ENCODE data around the gene FBL. TPM values are rescaled to one million over a fixed set of nuclear protein-coding genes. Genes with fewer than 3 reads are reported as not detected.

Gene FBL
- total RNA-seq, 1 donor from 2014 or later: 135 TPM

DNA sequence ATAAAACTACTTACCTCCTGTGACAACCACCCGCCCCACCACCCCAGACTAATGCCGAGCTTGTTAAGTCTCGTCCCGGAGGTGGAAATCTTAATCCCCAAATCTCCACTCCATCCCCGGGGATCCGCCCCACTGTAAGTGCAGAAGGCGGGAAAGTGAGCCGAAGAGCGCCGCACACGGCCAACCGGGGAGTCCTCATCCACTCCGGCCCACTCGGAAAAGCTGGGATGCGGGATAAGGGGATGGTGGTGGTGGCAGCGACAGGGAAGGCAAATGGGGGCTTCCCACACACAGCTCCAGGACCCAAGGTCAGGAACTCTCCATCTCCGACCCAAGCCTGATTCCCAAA is 621 bp downstream of the FBL start:
- H3K4me3 Mint-ChIP-seq (ENCODE audit: unreplicated experiment): peak overlapping the region; percentile 98
- H4K20me1 ChIP-seq (ENCODE audit: insufficient read depth, low read length): peaks cover 46% of the 10 kb centered on the region
- H3K27me3 ChIP-seq (ENCODE audit: insufficient read depth, low read length): no peaks in the 10 kb centered on the region
- peaks cover 55% of the 10 kb centered on the region for H3K79me2 ChIP-seq (ENCODE audit: insufficient read depth, low read length)
- peak overlapping the region; percentile 54 for H3K27ac Mint-ChIP-seq (ENCODE audit: unreplicated experiment)
- peaks cover 40% of the 10 kb centered on the region for H3K4me1 Mint-ChIP-seq (ENCODE audit: low read depth, unreplicated experiment)
- peaks cover 25% of the 10 kb centered on the region for H3K4me1 ChIP-seq (ENCODE audit: insufficient read depth, low read length)
- H2AFZ ChIP-seq (ENCODE audit: low read depth, low read length): peak overlapping the region; percentile 90
- H3K27me3 Mint-ChIP-seq (ENCODE audit: low read depth, unreplicated experiment): no peaks in the 10 kb centered on the region
- H3K9me3 Mint-ChIP-seq (ENCODE audit: unreplicated experiment): peaks cover 2% of the 10 kb centered on the region
- no peaks in the 10 kb centered on the region for H3K36me3 ChIP-seq (ENCODE audit: insufficient read depth, low read length)
- peak overlapping the region; percentile 69 for H3K27ac ChIP-seq (ENCODE audit: low read depth, low read length)
- H3K36me3 Mint-ChIP-seq (ENCODE audit: low read depth, unreplicated experiment): no peaks in the 10 kb centered on the region
- peak overlapping the region; percentile 87 for H3K4me2 ChIP-seq (ENCODE audit: low read length)
- FAIRE-seq (no peak), DNase-seq (ENCODE audit: low read depth) (no peak)
- peak overlapping the region; percentile 96 for H3K9ac ChIP-seq (ENCODE audit: low read length)
- peak overlapping the region; percentile 96 for H3K4me3 ChIP-seq (ENCODE audit: insufficient read depth, low read depth, low read length)
- no peaks in the 10 kb centered on the region for H3K9me3 ChIP-seq (ENCODE audit: insufficient read depth, low read depth, low read length)
- TF ChIP-seq, protein P1, sequence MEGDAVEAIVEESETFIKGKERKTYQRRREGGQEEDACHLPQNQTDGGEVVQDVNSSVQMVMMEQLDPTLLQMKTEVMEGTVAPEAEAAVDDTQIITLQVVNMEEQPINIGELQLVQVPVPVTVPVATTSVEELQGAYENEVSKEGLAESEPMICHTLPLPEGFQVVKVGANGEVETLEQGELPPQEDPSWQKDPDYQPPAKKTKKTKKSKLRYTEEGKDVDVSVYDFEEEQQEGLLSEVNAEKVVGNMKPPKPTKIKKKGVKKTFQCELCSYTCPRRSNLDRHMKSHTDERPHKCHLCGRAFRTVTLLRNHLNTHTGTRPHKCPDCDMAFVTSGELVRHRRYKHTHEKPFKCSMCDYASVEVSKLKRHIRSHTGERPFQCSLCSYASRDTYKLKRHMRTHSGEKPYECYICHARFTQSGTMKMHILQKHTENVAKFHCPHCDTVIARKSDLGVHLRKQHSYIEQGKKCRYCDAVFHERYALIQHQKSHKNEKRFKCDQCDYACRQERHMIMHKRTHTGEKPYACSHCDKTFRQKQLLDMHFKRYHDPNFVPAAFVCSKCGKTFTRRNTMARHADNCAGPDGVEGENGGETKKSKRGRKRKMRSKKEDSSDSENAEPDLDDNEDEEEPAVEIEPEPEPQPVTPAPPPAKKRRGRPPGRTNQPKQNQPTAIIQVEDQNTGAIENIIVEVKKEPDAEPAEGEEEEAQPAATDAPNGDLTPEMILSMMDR (IDR thresholded peaks at IDR 0.05; ENCODE audit: insufficient read depth, low read depth, low read length): no peak
- TF ChIP-seq EZH2 (IDR thresholded peaks at IDR 0.05; ENCODE audit: insufficient read depth, low read length): no peak

DNA sequence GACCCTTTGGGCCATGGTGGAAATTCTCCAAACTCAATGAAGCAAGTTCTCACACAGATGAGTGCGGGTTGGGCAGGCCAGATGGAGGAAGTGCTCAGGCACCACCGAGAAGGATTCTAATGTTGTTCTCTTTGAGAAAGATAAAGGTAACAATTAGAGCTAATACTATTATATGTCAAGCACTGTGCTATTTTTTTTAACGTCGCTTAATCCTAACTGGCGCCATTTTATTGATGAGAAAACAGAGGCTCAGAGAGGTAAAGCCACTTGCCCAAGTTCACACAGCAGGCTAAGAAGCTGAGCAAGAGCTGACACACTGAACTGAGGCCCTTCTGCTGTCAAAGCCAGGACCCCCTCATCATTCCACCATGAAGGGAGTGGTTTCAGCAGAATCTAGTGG is 1.0 kb downstream of the FBL start:
- H3K9me3 Mint-ChIP-seq (ENCODE audit: unreplicated experiment): peaks cover 2% of the 10 kb centered on the region
- Histone ChIP-seq H2AFZ (ENCODE audit: low read depth, low read length) (no peak overlapping the region), H3K4me1 (ENCODE audit: insufficient read depth, low read length) (peaks cover 25% of the 10 kb centered on the region), H3K79me2 (ENCODE audit: insufficient read depth, low read length) (peaks cover 59% of the 10 kb centered on the region), H3K4me3 (ENCODE audit: insufficient read depth, low read depth, low read length) (peak overlapping the region; percentile 96), H3K4me2 (ENCODE audit: low read length) (peak overlapping the region; percentile 87), H4K20me1 (ENCODE audit: insufficient read depth, low read length) (peaks cover 46% of the 10 kb centered on the region), H3K9ac (ENCODE audit: low read length) (peak overlapping the region; percentile 96), H3K27ac (ENCODE audit: low read depth, low read length) (peak overlapping the region; percentile 69), H3K36me3 (ENCODE audit: insufficient read depth, low read length) (no peaks in the 10 kb centered on the region), H3K27me3 (ENCODE audit: insufficient read depth, low read length) (no peaks in the 10 kb centered on the region), H3K9me3 (ENCODE audit: insufficient read depth, low read depth, low read length) (no peaks in the 10 kb centered on the region)
- DNase-seq (ENCODE audit: low read depth) (no peak), FAIRE-seq (no peak)
- H3K27ac Mint-ChIP-seq (ENCODE audit: unreplicated experiment): peak overlapping the region; percentile 18
- no peaks in the 10 kb centered on the region for H3K27me3 Mint-ChIP-seq (ENCODE audit: low read depth, unreplicated experiment)
- peaks cover 40% of the 10 kb centered on the region for H3K4me1 Mint-ChIP-seq (ENCODE audit: low read depth, unreplicated experiment)
- no peaks in the 10 kb centered on the region for H3K36me3 Mint-ChIP-seq (ENCODE audit: low read depth, unreplicated experiment)
- peak overlapping the region; percentile 98 for H3K4me3 Mint-ChIP-seq (ENCODE audit: unreplicated experiment)
- no peak for TF ChIP-seq EZH2 (IDR thresholded peaks at IDR 0.05; ENCODE audit: insufficient read depth, low read length)
- TF ChIP-seq, protein P1 (IDR thresholded peaks at IDR 0.05; ENCODE audit: insufficient read depth, low read depth, low read length): no peak

DNA sequence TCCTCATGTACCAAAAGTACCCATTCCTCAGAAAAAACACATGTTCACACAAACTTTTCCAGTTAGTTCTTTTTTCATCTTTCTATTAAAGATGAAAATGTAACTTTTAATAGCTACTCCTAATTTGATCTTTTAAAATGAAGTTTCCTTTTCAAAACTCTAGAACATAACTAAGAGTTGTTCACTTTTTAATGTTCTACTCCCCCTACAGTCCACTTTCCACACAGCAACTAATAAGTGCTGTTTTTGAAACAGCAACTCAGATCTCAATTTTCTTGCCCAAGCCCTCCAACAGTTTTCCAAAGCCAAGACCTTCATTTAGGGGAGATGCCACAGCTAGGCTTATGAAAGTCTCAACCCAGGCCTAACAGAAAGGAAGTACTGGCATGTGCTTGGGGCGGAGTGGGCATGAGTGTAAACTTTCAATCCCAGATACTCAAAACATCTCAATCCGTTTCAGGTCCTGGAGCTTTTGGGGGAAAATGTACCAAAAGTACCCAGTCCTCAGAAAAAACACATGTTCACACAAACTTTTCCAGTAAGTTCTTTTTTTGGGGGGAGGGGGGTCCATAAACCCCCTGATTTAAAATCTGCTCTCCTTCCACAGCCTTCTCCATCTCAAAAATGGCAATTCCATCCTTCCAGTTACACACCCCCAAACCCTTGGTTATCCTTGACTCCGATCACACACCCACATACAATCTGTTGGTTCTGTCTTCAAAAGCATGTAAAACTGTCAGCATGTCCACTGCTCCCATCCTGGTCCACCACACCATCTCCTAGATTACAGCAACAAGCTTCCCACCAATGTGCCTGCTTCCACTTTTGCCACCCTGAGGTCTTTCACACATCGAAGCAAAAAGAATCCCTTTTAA is 2.0 kb downstream of the FBL start:
- no peak overlapping the region for H2AFZ ChIP-seq (ENCODE audit: low read depth, low read length)
- peaks cover 25% of the 10 kb centered on the region for H3K4me1 ChIP-seq (ENCODE audit: insufficient read depth, low read length)
- peaks cover 5% of the 10 kb centered on the region for H3K36me3 Mint-ChIP-seq (ENCODE audit: low read depth, unreplicated experiment)
- no peaks in the 10 kb centered on the region for H3K27me3 ChIP-seq (ENCODE audit: insufficient read depth, low read length)
- H4K20me1 ChIP-seq (ENCODE audit: insufficient read depth, low read length): peaks cover 53% of the 10 kb centered on the region
- peak overlapping the region; percentile 96 for H3K4me3 ChIP-seq (ENCODE audit: insufficient read depth, low read depth, low read length)
- no peaks in the 10 kb centered on the region for H3K9me3 Mint-ChIP-seq (ENCODE audit: unreplicated experiment)
- TF ChIP-seq, protein P1 (IDR thresholded peaks at IDR 0.05; ENCODE audit: insufficient read depth, low read depth, low read length): peak; percentile 85
- TF ChIP-seq EZH2 (IDR thresholded peaks at IDR 0.05; ENCODE audit: insufficient read depth, low read length): no peak
- H3K4me3 Mint-ChIP-seq (ENCODE audit: unreplicated experiment): peak overlapping the region; percentile 98
- no peak overlapping the region for H3K27ac ChIP-seq (ENCODE audit: low read depth, low read length)
- H3K79me2 ChIP-seq (ENCODE audit: insufficient read depth, low read length): peaks cover 69% of the 10 kb centered on the region
- H3K27me3 Mint-ChIP-seq (ENCODE audit: low read depth, unreplicated experiment): no peaks in the 10 kb centered on the region
- peaks cover 4% of the 10 kb centered on the region for H3K36me3 ChIP-seq (ENCODE audit: insufficient read depth, low read length)
- peak overlapping the region; percentile 87 for H3K4me2 ChIP-seq (ENCODE audit: low read length)
- H3K27ac Mint-ChIP-seq (ENCODE audit: unreplicated experiment): no peak overlapping the region
- FAIRE-seq (no peak), DNase-seq (ENCODE audit: low read depth) (peak; percentile 16)
- H3K9me3 ChIP-seq (ENCODE audit: insufficient read depth, low read depth, low read length): no peaks in the 10 kb centered on the region
- peaks cover 40% of the 10 kb centered on the region for H3K4me1 Mint-ChIP-seq (ENCODE audit: low read depth, unreplicated experiment)
- peak overlapping the region; percentile 96 for H3K9ac ChIP-seq (ENCODE audit: low read length)

Measured in astrocyte (in vitro differentiated cells and primary cell).